ENCODE results near the gene PPP2R5E.

The PPP2R5E gene

DNA sequence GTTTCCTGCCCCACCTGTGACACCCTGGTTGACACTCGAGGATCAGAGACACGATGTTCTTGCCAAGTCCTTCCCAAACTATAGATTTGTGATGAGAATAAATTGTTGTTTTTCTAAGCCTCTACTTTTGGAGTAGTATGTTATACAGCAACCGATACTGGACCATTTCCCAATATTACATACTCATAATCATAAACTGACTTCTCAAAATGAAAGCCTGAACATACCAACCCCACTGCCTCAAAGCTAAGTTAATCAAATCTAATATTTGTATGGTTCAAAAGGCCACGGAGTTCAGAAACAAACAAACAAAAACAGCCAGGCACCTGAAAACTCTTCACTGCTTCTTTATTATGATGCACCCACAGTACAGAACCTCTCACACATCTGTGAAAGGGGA is 172.1 kb downstream of the PPP2R5E start:
- no peak for DNase-seq

DNA sequence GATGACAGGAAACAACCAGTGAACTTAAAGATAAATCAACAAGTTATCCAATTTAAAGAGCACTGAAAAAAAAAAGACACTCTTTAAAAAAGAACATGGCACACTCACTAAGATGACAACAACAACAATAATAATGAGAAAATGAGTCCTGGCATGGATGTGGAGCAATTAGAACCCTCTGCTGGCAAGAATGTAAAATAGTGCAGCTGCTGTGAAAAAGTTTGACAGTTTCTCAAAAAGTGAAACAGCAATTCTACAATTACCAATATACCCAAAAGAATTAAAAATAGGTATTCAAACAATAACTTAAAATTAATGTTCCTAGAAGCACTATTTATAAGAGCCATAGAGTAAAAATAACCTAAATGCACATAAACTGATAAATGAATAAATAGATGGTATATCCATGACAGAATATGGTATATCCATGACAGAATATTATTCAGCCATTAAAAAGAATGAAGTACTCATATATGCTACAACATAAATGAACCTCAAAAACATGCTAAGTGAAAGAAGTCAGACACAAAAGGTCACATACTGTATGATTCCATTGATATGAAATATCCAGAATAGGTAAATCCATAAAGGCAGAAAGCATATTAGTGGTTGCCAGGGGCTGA is 175.3 kb downstream of the PPP2R5E start:
- no peak for DNase-seq

DNA sequence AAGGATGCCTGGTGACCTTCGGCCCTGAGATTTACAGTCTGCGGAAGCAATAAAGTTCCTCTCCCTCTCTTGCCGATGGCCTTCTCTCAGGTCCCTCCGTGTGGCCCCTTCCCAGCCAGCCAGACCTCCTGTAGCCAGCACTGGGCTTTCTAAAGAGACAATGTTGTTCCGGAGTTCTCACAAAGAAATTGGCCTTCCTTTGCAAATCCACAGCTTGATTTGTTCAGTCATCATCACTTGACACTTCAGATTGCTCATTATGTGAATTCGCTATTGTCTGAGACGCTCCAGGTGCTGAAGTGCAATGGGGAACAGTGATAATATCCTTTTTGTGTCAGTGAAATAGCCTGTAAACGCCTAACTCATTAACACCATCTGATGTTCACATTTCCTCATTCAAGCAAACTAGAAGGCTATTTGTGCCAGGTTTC is 180.8 kb downstream of the PPP2R5E start:
- no peak for DNase-seq

DNA sequence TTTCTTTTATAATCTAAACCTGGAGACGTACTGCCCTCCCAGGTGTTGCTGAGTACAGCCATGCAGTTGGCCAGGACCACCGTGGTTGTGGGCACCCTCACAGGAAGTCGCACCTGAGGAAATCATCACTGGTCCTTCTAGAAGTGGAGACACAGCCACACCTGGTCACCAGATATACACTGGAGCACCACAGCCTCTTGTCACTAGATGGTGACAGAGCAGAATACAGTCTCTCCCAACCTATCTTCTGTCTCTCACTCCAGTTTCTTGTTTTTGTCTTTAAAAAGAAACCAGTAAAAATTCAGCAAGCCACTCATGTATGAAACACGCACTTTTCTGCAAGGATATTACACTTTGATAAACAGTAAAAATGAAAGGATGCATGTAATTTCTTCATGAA is 181.4 kb downstream of the PPP2R5E start:
- no peak for DNase-seq

DNA sequence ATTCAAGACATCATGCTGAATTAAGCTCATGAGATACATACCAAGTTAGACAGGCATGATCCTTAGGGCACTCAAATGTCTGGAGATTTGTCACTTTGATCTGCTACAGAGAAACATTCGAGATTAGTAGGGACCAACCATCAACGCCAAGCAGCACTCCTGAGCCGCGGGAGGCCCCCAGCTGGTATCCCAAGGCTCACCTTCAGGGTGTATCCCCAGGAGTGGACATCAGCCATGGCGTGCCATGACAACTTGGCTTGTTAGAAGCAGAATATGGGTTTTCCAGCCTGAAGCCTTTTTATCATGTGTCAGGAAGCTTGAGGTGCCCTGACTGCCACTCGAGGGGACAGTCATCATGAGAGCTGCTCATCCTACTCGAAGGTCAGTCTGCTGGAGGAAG is 185.3 kb downstream of the PPP2R5E start:
- DNase-seq, result no peak

DNA sequence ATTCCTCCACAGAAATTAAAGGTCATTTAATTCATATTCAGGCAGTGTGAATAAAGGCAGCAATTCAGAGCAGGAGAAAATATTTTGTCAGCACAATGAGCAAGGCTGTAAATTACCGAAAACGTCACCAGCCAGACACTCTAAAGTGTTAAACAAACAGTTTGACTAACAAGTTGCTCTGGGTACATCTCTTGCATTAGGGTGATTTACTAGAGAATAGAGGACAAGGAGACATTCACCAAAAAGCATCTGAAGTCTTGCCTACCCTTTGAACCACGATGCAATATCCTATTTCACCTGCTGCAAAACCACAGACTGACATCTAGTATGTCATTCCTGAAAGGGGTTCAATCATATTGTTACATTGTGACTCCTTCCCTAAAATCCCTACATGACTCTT is 197.4 kb downstream of the PPP2R5E start:
- no peak for DNase-seq

DNA sequence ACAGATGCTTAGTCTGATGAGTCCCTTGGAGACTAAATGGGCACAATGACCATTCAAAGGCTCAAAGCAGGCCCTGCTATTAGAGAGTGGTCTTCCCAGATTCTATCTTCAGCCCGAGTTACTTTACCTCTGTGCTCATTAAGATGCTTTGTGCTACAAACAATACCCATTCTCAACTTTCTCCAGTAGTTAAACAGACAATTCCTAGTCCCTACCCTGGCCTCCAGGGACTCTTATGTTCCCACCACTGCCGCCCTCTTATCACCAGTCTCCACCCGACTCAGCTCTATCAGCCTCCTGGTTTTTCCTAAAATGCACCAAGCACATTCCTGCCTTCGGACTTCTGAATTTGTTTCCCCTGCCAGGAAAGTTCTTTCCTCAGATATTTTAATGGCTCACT is 198.8 kb downstream of the PPP2R5E start:
- DNase-seq, result no peak

DNA sequence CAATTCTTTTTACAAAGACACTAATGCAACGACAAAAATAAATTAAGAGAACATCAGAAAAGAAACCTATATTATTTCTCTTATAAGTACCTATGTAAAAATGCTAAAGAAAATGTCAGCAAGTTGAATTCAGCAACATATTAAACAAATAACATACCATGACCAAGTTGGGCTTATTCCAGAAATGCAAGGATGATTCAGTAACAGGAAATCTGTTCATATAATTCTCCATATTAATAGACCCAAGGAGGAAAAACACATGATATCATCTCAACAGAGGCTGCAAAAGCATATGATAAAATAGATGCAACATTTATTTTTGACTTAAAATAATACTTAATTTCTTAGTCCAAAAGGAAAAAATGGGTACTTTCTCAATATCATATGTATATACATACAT is 199.3 kb downstream of the PPP2R5E start:
- peak; percentile 74 for DNase-seq

DNA sequence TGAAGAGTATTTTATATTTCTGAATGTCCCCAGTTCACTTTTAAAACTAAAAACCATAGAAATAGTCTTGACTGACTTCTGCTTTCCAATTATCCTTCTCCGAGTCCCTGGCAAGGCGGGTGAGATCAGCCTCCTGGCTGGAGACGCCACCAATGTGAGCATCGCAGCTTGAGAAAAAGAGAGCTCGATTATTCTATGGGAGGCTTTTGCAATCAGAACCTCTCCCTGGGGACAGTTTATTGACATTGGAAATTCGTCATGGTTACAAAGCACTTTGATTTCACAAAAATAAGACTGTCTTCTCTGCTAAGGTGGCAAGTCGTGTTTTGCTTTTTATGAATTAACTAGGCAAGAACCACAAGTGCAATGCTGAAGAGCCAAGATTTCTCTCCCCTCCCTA is 200.8 kb downstream of the PPP2R5E start:
- peak; percentile 5 for DNase-seq

DNA sequence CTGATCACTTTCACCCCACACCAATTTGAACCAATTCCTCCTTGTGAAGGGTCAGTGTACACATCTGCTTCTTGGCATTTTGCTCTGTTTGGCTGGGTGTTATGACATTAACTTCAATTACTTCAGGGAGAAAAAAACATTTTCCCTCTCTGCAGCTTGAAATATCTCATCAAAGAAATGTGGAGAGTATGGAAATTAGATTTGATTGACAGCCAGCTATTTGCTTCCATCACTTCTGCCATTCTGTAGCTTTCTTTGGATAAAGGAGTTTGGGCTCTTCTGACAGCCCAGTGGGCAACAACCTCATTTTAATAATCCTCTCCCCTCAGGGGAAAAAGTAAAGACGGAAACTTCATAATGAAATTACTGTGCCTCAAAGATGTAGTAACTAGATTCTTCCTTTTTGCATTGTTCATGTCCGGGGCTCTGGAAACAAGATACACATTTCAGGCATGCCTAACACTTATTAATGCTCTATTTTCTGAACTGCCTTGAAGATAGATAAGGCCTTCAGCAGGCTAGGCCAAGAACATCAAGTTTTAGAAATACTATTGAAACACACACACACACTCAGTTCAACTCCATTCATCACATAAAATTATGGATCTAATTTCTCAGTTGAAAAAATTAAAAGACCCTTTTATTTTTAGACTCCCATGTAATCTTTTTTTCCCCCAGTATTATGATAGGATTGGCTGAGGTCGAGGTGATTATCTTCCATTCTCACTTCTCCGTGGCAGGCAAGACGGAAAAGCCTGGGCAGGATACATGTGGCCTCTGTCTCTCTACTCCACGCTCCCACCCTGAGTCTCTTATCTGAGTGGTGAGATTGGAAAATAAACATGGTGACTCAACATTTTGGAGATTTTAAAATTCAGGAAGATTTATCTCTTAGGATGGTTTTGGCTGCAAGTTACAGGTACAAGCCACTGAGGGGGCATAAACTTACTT is 214.1 kb downstream of the PPP2R5E start:
- no peak for DNase-seq

DNA sequence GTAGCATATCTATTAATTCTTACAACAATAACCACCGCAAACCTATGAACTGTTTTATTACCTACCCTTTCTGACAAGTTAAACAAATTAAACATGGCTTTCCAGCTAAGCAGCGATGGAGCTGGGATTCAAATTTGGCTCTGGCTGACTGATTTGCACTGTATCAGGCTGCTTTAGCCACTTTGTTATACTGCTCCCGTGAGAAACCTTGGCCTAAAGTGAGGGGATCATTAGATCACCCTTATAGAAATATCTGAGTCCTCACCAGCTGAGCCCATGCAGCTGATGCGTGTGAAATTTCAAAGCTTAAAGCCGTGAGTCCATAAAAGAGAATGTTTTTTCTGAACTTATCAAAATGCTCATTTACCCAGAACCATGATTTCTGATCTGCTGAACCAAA is 216.3 kb downstream of the PPP2R5E start:
- DNase-seq, result no peak

DNA sequence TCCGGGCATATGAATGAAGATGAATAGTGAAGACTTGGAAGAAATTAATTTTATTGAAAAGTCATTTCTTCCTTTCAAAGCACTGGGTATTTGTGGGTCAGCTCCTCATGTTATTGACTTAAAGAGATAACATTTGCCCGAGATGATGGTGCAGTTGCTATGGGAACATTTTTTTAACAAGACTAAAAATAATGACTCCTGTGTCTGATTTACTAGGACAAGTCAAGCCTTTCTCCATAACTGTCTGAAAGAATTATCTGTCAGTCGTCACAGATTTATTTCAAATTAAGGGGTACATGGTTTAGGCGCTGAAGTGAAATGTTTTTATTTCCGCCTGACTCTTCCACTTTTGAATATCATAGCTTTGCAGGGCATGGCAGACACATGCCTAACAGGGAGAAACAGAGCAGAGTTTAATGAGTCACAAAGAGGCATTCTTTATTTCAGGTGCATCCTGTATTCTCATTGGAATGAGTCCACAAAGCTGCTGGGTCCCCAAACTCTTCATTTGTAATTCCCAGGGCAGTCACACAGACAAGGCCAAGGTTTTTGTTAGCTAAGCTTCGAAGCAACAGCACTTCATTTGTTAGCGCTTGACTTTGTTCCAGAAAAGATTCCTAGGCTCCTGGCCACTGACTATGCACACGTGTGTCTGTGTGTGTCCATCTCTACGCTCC is 220.1 kb downstream of the PPP2R5E start:
- no peak for DNase-seq

DNA sequence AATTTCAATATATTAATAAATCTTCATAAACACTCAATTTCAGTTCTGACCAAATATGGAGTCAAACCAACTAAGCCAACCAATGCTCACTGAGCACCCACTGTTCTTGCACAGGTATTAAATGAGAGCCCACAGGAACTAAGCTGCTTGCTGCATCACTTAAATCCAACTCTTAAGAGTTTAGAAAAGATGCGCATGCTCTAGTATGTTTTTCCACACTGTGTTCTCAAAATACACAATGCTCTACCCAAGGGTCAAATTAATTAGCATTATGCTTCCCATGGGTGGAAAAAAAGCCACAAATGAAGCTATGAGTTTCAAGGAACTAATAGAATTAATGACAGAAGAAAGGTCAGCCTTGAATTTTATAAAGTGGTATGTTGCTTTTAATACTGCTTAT is 220.7 kb downstream of the PPP2R5E start:
- no peak for DNase-seq
